ENCODE measurements around the gene ZNF627.
A peak's percentile ranks its signal among the peaks of the same experiment; 100 is the strongest.

The ZNF627 gene

DNA sequence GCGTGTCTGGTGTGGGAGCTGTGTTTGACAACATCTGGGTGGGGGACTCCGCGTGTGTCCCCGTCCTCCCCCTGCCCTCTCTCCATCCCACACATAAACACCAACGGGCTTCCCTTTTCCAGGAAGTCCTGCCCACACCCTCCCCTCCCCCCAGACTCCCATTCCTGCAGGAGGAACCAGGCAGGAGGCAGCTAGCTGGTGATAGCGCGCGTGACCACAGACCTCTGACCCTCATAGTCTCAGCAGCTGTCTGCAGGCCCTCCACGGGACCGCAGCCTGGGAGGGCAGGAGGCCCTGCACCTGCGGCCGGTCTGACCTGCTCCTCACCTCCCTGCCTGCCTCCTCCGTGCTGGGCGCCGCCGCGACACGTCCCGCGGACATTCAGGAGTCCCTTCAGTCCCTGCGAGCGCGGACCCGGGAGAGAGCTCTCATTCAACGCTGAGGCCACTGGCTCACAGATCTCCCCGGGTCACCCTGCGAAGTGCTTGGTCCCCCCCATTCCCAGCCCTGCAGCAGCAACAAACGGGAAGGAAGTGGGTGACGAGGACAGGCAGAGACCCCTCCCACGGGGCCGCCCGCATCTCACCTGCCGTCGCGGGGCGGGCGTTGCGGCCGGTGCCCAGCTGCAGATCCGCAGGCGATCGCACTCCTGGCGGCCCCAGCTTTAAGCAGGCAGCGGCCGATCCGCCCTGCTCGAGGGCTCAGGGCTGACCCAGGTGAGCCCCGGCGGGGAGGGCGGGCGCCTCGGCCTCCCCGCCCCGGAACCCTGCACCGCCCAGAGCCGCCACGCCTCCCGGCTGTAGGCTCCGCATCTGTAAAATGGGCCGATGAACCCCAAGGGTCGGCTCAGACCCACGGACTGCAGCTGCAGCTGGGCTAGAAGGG lies 18.8 kb upstream of the ZNF627 start:
- TF ChIP-seq, protein P1, sequence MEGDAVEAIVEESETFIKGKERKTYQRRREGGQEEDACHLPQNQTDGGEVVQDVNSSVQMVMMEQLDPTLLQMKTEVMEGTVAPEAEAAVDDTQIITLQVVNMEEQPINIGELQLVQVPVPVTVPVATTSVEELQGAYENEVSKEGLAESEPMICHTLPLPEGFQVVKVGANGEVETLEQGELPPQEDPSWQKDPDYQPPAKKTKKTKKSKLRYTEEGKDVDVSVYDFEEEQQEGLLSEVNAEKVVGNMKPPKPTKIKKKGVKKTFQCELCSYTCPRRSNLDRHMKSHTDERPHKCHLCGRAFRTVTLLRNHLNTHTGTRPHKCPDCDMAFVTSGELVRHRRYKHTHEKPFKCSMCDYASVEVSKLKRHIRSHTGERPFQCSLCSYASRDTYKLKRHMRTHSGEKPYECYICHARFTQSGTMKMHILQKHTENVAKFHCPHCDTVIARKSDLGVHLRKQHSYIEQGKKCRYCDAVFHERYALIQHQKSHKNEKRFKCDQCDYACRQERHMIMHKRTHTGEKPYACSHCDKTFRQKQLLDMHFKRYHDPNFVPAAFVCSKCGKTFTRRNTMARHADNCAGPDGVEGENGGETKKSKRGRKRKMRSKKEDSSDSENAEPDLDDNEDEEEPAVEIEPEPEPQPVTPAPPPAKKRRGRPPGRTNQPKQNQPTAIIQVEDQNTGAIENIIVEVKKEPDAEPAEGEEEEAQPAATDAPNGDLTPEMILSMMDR (IDR thresholded peaks at IDR 0.05; ENCODE audit: control insufficient read depth, extremely low read depth, insufficient read depth) = no peak
- no peak overlapping the region for H3K4me3 ChIP-seq (ENCODE audit: low read depth, low read length)
- no peak for DNase-seq (ENCODE audit: low read depth)

- DNase-seq (ENCODE audit: low read depth) = no peak
- H3K4me3 ChIP-seq (ENCODE audit: low read depth, low read length) = no peak overlapping the region
- TF ChIP-seq, protein P1 (IDR thresholded peaks at IDR 0.05; ENCODE audit: control insufficient read depth, extremely low read depth, insufficient read depth) = no peak
Observed at GRCh38 chr19:11580116-11580515, 17.2 kb upstream of the ZNF627 start.

GRCh38 chr19:11581740-11582139 lies 15.5 kb upstream of the ZNF627 start:
- no peak for DNase-seq (ENCODE audit: low read depth)
- TF ChIP-seq, protein P1 (IDR thresholded peaks at IDR 0.05; ENCODE audit: control insufficient read depth, extremely low read depth, insufficient read depth) = no peak
- no peak overlapping the region for H3K4me3 ChIP-seq (ENCODE audit: low read depth, low read length)

GRCh38 chr19:11586331-11586730 lies 11.0 kb upstream of the ZNF627 start:
- H3K4me3 ChIP-seq (ENCODE audit: low read depth, low read length) = no peak overlapping the region
- TF ChIP-seq, protein P1 (IDR thresholded peaks at IDR 0.05; ENCODE audit: control insufficient read depth, extremely low read depth, insufficient read depth) = no peak
- DNase-seq (ENCODE audit: low read depth) = no peak

- TF ChIP-seq, protein P1 (IDR thresholded peaks at IDR 0.05; ENCODE audit: control insufficient read depth, extremely low read depth, insufficient read depth) = peak; percentile 94
- no peak overlapping the region for H3K4me3 ChIP-seq (ENCODE audit: low read depth, low read length)
- DNase-seq (ENCODE audit: low read depth) = no peak
Observed at GRCh38 chr19:11587302-11587974, 9.8 kb upstream of the ZNF627 start.

GRCh38 chr19:11587975-11588631 lies 9.2 kb upstream of the ZNF627 start:
- no peak overlapping the region for H3K4me3 ChIP-seq (ENCODE audit: low read depth, low read length)
- no peak for DNase-seq (ENCODE audit: low read depth)
- TF ChIP-seq, protein P1 (IDR thresholded peaks at IDR 0.05; ENCODE audit: control insufficient read depth, extremely low read depth, insufficient read depth) = no peak
